H9 (cell line): ENCODE measurements around the gene UPK2. TPM values are rescaled to one million over a fixed set of nuclear protein-coding genes. Genes with fewer than 3 reads are reported as not detected.
"Not testable (repeated sequence)": the region's sequence is repeated elsewhere in the genome, so short reads cannot be mapped to it uniquely, and the experiment has no call there.

ENCODE experiments used
- DNase-seq: peaks from one replicate; pipeline ENCODE4 v3.0.0-alpha.2; 2017
- H2AFZ ChIP-seq: one replicate; pipeline ENCODE4 v1.6.1; 2013; ENCODE audit warnings: mild to moderate bottlenecking, low read length, control low read depth, moderate library complexity
- H2AK5ac ChIP-seq: 2 replicates; pipeline ENCODE4 v1.6.1; 2013; ENCODE audit warnings: low read length, control low read depth, mixed read lengths; ENCODE audit not compliant: insufficient read length
- H2BK120ac ChIP-seq: one replicate; pipeline ENCODE4 v1.6.1; 2013; ENCODE audit warnings: low read depth, mild to moderate bottlenecking, low read length, control low read depth, inconsistent platforms; ENCODE audit not compliant: poor library complexity, severe bottlenecking
- H2BK12ac ChIP-seq: 2 replicates; pipeline ENCODE4 v1.6.1; 2013; ENCODE audit warnings: low read length, control low read depth, mixed read lengths, low read depth; ENCODE audit not compliant: insufficient read length
- H2BK15ac ChIP-seq: 2 replicates; pipeline ENCODE4 v1.6.1; 2013; ENCODE audit warnings: low read depth, low read length, control low read depth
- H2BK20ac ChIP-seq: one replicate; pipeline ENCODE4 v1.6.1; 2013; ENCODE audit warnings: low read depth, mild to moderate bottlenecking, low read length, control low read depth, inconsistent platforms; ENCODE audit not compliant: poor library complexity, severe bottlenecking
- H2BK5ac ChIP-seq: 2 replicates; pipeline ENCODE4 v1.6.1; 2013; ENCODE audit warnings: low read length, control low read depth, mixed read lengths; ENCODE audit not compliant: insufficient read length
- H3K14ac ChIP-seq: 2 replicates; pipeline ENCODE4 v1.6.1; 2013; ENCODE audit warnings: low read length, control low read depth; ENCODE audit not compliant: insufficient read depth
- H3K18ac ChIP-seq: 2 replicates; pipeline ENCODE4 v1.6.1; 2013; ENCODE audit warnings: low read depth, mild to moderate bottlenecking, mixed read lengths, low read length, control low read depth; ENCODE audit not compliant: insufficient read length
- H3K23ac ChIP-seq: 2 replicates; pipeline ENCODE4 v1.6.1; 2013; ENCODE audit warnings: low read length, control low read depth, mixed read lengths, low read depth; ENCODE audit not compliant: insufficient read length
- H3K23me2 ChIP-seq: 2 replicates; pipeline ENCODE4 v1.6.1; 2013; ENCODE audit warnings: low read depth, mild to moderate bottlenecking, mixed read lengths, low read length, control low read depth; ENCODE audit not compliant: insufficient read length, poor library complexity, severe bottlenecking
- H3K27ac ChIP-seq: 2 replicates; pipeline ENCODE4 v1.5.1; 2013; ENCODE audit warnings: low read length, control low read depth, mixed read lengths, low read depth; ENCODE audit not compliant: insufficient read length
- H3K27me3 ChIP-seq: 2 replicates; pipeline ENCODE4 v1.6.1; 2013; ENCODE audit warnings: low read length, control low read depth, inconsistent platforms; ENCODE audit not compliant: insufficient read depth
- H3K4ac ChIP-seq: 2 replicates; pipeline ENCODE4 v1.6.1; 2013; ENCODE audit warnings: low read depth, mild to moderate bottlenecking, control low read depth, inconsistent platforms, low read length, moderate library complexity
- H3K4me1 ChIP-seq: 2 replicates; pipeline ENCODE4 v1.6.1; 2013; ENCODE audit warnings: low read length, control low read depth, inconsistent platforms; ENCODE audit not compliant: insufficient read depth
- H3K4me2 ChIP-seq: 2 replicates; pipeline ENCODE4 v1.6.1; 2013; ENCODE audit warnings: low read length, control low read depth, mixed read lengths; ENCODE audit not compliant: insufficient read length, insufficient read depth
- H3K56ac ChIP-seq: 2 replicates; pipeline ENCODE4 v1.6.1; 2013; ENCODE audit warnings: low read depth, mild to moderate bottlenecking, mixed read lengths, low read length, control low read depth; ENCODE audit not compliant: insufficient read length
- H3K79me1 ChIP-seq: 2 replicates; pipeline ENCODE4 v1.6.1; 2013; ENCODE audit warnings: low read depth, mild to moderate bottlenecking, moderate library complexity, low read length, control low read depth, inconsistent platforms; ENCODE audit not compliant: insufficient read depth, poor library complexity, severe bottlenecking
- H3K79me2 ChIP-seq: 2 replicates; pipeline ENCODE4 v1.6.1; 2013; ENCODE audit warnings: low read length, control low read depth, inconsistent platforms; ENCODE audit not compliant: insufficient read depth
- H3K9ac ChIP-seq: 2 replicates; pipeline ENCODE4 v1.6.1; 2013; ENCODE audit warnings: low read length, control low read depth, mixed read lengths; ENCODE audit not compliant: insufficient read length; ENCODE audit errors: extremely low read depth
- H3K9me3 ChIP-seq: one replicate; pipeline ENCODE4 v1.6.1; 2013; ENCODE audit warnings: low read depth, low read length, inconsistent platforms; ENCODE audit not compliant: control insufficient read depth
- H3T11ph ChIP-seq: one replicate; pipeline ENCODE4 v1.6.1; 2013; ENCODE audit warnings: mild to moderate bottlenecking, low read length, control low read depth, inconsistent platforms
- H4K20me1 ChIP-seq: one replicate; pipeline ENCODE4 v1.6.1; 2013; ENCODE audit not compliant: control insufficient read depth, insufficient read length, insufficient read depth
- H4K5ac ChIP-seq: 2 replicates; pipeline ENCODE4 v1.6.1; 2013; ENCODE audit warnings: low read depth, mild to moderate bottlenecking, mixed read lengths, low read length, control low read depth; ENCODE audit not compliant: insufficient read length
- H4K8ac ChIP-seq: replicated peaks from 2 replicates; pipeline ENCODE4 v1.6.1; 2013; ENCODE audit warnings: low read length, control low read depth, mixed read lengths, low read depth; ENCODE audit not compliant: insufficient read length
- H4K91ac ChIP-seq: 2 replicates; pipeline ENCODE4 v1.6.1; 2013; ENCODE audit warnings: low read depth, mild to moderate bottlenecking, moderate library complexity, mixed read lengths, low read length, control low read depth; ENCODE audit not compliant: insufficient read length
- H3K27ac Mint-ChIP-seq, 3 experiments: 2 replicates in 2 of 3; 3 replicates in 1 of 3; pipeline ENCODE4 v1.8.0; 2020 to 2021; ENCODE audit warnings: mixed read lengths in 3 of 3, mild to moderate bottlenecking in 1 of 3, moderate library complexity in 1 of 3
- H3K27me3 Mint-ChIP-seq: 2 replicates; pipeline ENCODE4 v1.8.0; 2021; ENCODE audit warnings: low read depth, mild to moderate bottlenecking, moderate library complexity, mixed read lengths
- H3K36me3 Mint-ChIP-seq, 3 experiments: 2 replicates in 2 of 3; 3 replicates in 1 of 3; pipeline ENCODE4 v1.8.0; 2020 to 2021; ENCODE audit warnings: low read depth in 3 of 3, mixed read lengths in 3 of 3; ENCODE audit not compliant: insufficient read depth in 1 of 3
- H3K4me1 Mint-ChIP-seq, 2 experiments: 2 replicates each; pipeline ENCODE4 v1.8.0; 2020; ENCODE audit warnings: mixed read lengths in 2 of 2
- H3K4me3 Mint-ChIP-seq, 2 experiments: 2 replicates in 1 of 2; 3 replicates in 1 of 2; pipeline ENCODE4 v1.8.0; 2020 to 2021; ENCODE audit warnings: mild to moderate bottlenecking in 2 of 2, mixed read lengths in 2 of 2, moderate library complexity in 1 of 2
- H3K9me3 Mint-ChIP-seq, 2 experiments: 2 replicates in 1 of 2; 3 replicates in 1 of 2; pipeline ENCODE4 v1.8.0; 2020; ENCODE audit warnings: mild to moderate bottlenecking in 2 of 2, mixed read lengths in 2 of 2, moderate library complexity in 1 of 2
- WGBS: extraction: QIAGEN DNeasy Blood & Tissue Kit; methylation state at CpG from one replicate; pipeline ENCODE4 v1.1.7; 2013; ENCODE audit warnings: missing lambda C conversion rate, low lambda C conversion rate, mixed read lengths; ENCODE audit not compliant: insufficient read length; ENCODE audit errors: extremely low coverage; 5-methylcytosine and 5-hydroxymethylcytosine counted together
- total RNA-seq: library from RNA; stranded (reverse); gene quantifications from 2 replicates; pipeline ENCODE4 v1.2.1, GENCODE V29; 2021
- TF ChIP-seq, protein P1 (sequence below): fragments of 200-600 bp; sonication (generic); conservative IDR thresholded peaks from 3 replicates; pipeline ENCODE4 v1.8.0; 2021; ENCODE audit warnings: antibody characterized with exemption, mild to moderate bottlenecking

Gene UPK2
- total RNA-seq, 1 experiment from 2014 or later, result 0.33 TPM

DNA sequence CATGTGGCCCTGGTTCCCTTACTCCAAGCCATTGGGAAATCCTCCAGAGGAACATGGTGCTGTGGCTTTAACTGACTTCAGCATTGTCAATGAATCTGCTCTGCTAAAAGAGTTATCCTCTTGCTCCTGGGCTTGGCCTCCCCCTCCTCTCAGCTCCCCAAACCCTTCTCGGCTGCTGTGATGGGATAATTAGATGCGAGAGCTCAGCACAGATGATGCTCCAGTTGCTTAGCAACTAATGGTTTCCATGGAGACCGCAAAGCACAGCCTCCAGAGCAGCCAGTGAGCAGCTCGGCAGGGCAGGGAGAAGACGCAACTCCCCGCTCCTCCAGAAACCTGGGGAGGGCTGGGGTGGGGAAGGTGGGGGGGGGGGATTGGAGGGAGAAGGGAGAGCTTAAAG lies 2.8 kb upstream of the UPK2 start:
- TF ChIP-seq, protein P1, sequence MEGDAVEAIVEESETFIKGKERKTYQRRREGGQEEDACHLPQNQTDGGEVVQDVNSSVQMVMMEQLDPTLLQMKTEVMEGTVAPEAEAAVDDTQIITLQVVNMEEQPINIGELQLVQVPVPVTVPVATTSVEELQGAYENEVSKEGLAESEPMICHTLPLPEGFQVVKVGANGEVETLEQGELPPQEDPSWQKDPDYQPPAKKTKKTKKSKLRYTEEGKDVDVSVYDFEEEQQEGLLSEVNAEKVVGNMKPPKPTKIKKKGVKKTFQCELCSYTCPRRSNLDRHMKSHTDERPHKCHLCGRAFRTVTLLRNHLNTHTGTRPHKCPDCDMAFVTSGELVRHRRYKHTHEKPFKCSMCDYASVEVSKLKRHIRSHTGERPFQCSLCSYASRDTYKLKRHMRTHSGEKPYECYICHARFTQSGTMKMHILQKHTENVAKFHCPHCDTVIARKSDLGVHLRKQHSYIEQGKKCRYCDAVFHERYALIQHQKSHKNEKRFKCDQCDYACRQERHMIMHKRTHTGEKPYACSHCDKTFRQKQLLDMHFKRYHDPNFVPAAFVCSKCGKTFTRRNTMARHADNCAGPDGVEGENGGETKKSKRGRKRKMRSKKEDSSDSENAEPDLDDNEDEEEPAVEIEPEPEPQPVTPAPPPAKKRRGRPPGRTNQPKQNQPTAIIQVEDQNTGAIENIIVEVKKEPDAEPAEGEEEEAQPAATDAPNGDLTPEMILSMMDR, result no peak
- H3K14ac ChIP-seq, result no peak overlapping the region
- no peak overlapping the region for H2BK12ac ChIP-seq
- H2AFZ ChIP-seq, result no peak overlapping the region
- H3K27ac Mint-ChIP-seq, result no peak overlapping the region
- H3K18ac ChIP-seq, result no peak overlapping the region
- H4K5ac ChIP-seq, result no peak overlapping the region
- no peak overlapping the region for H3K23ac ChIP-seq
- no peaks in the 10 kb centered on the region for H3K9me3 ChIP-seq
- no peaks in the 10 kb centered on the region for H3K4me1 ChIP-seq
- no peaks in the 10 kb centered on the region for H3K9me3 Mint-ChIP-seq
- no peak overlapping the region for H3K56ac ChIP-seq
- no peak overlapping the region for H3K4me2 ChIP-seq
- no peaks in the 10 kb centered on the region for H3K79me1 ChIP-seq
- H3T11ph ChIP-seq, result no peak overlapping the region
- no peaks in the 10 kb centered on the region for H4K20me1 ChIP-seq
- WGBS, result no CpG with 5 or more reads among the region's 6 CpGs
- H3K36me3 Mint-ChIP-seq, result no peaks in the 10 kb centered on the region
- H3K4me1 Mint-ChIP-seq, result peaks cover 12 to 17% of the 10 kb centered on the region in 2 experiments
- no peak overlapping the region for H2BK5ac ChIP-seq
- no peaks in the 10 kb centered on the region for H3K27me3 ChIP-seq
- H3K4me3 Mint-ChIP-seq, result no peak overlapping the region
- no peak overlapping the region for H2AK5ac ChIP-seq
- H2BK120ac ChIP-seq, result no peak overlapping the region
- H2BK15ac ChIP-seq, result no peak overlapping the region
- no peaks in the 10 kb centered on the region for H3K23me2 ChIP-seq
- H4K8ac ChIP-seq, result no peak overlapping the region
- no peak overlapping the region for H3K9ac ChIP-seq
- peaks cover 42% of the 10 kb centered on the region for H3K27me3 Mint-ChIP-seq
- H3K4ac ChIP-seq, result no peak overlapping the region
- no peak overlapping the region for H2BK20ac ChIP-seq
- no peak overlapping the region for H3K27ac ChIP-seq
- H3K79me2 ChIP-seq, result no peaks in the 10 kb centered on the region
- peak; percentile 73 for DNase-seq
- H4K91ac ChIP-seq, result no peak overlapping the region

DNA sequence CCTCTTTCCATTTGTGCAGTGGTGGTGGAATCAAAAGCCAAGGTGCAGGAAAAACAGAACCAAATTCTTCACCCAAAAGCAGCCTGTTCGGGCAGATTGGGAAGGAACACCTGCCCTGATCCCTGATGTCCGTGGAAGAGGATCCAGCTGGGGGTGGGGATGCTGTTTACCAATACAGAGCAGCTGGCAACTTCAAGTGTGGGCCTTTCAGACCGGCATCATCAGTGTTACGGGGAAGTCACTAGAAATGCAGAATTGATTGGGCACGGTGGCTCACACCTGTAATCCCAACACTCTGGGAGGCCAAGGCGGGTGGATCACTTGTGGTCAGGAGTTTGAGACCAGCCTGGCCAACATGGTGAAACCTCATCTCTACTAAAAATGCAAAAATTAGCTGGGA lies 2.1 kb upstream of the UPK2 start:
- not testable (repeated sequence) for H3K56ac ChIP-seq, H3K79me2 ChIP-seq, H3K27me3 ChIP-seq, H2BK12ac ChIP-seq, DNase-seq, H4K8ac ChIP-seq, H3K4me1 ChIP-seq, H3K36me3 Mint-ChIP-seq, H3K23ac ChIP-seq, H4K5ac ChIP-seq, H3K9ac ChIP-seq, H3K27ac Mint-ChIP-seq, H2BK15ac ChIP-seq, H3K4ac ChIP-seq, H3K79me1 ChIP-seq, H3K14ac ChIP-seq, H3K27ac ChIP-seq, H3K4me3 Mint-ChIP-seq, H2BK120ac ChIP-seq, H3K23me2 ChIP-seq, H2BK5ac ChIP-seq, H3K4me2 ChIP-seq, H3K9me3 ChIP-seq, H3K9me3 Mint-ChIP-seq, H4K91ac ChIP-seq, H3T11ph ChIP-seq, H2BK20ac ChIP-seq, H4K20me1 ChIP-seq, H2AFZ ChIP-seq, H2AK5ac ChIP-seq, H3K18ac ChIP-seq
- WGBS, result no CpG with 5 or more reads among the region's 6 CpGs
- Mint-ChIP-seq H3K4me1 (peaks cover 12 to 17% of the 10 kb centered on the region in 2 experiments), H3K27me3 (peaks cover 45% of the 10 kb centered on the region)
